K562 (cell line): ENCODE results near the gene SHH. TPM values are rescaled to one million over a fixed set of nuclear protein-coding genes. Genes with fewer than 3 reads are reported as not detected.
A peak's percentile ranks its signal among the peaks of the same experiment; 100 is the strongest.

Experiments
- ATAC-seq: fragments of 200-7000 bp; cut with Tn5 transposase; 3 replicates; pipeline ENCODE4 v1.9.1; 2020; ENCODE audit warnings: moderate library complexity
- BruUV-seq: library from RNA; stranded (reverse); fragments of 400-500 nt; replicated peaks from 2 replicates; lab custom pipeline; 2021; lab: Mats Ljungman, UMichigan
- CTCF ChIA-PET: fragments of 300-600 bp; formaldehyde crosslinking; extraction: SDS; loops from one replicate; lab custom pipeline; 2021; ENCODE audit warnings: low intra/inter-chr PET ratio; lab: Yijun Ruan, JAX
- POLR2A ChIA-PET: fragments of 300-600, 350-650 bp; sonication (Branson Sonifier 250); formaldehyde crosslinking; extraction: SDS; loops from one replicate; lab custom pipeline; 2021; ENCODE audit warnings: antibody characterized with exemption, inconsistent platforms; lab: Yijun Ruan, JAX
- DNase-seq, 4 experiments: peaks; one replicate each; pipeline versions ENCODE4 v3.0.0 to v3.0.0-alpha.2; 2011 to 2018; ENCODE audit warnings: low spot score in 3 of 4, mixed read lengths in 3 of 4; ENCODE audit errors: extremely low read depth in 1 of 4
- FAIRE-seq: peaks from 2 replicates; lab custom pipeline; 2011; peaks lifted over from hg19 to GRCh38; lab: Jason Lieb, UNC
- H2AFZ ChIP-seq: 2 replicates; pipeline ENCODE4 v1.6.0; 2011; ENCODE audit warnings: low read depth, low read length, control low read depth, inconsistent platforms
- H3K27ac ChIP-seq: fragments of 200-600 bp; 3 replicates; pipeline ENCODE4 v1.8.0; 2011; ENCODE audit warnings: low read depth, mild to moderate bottlenecking, control low read depth, inconsistent platforms, low read length, moderate library complexity, mixed read lengths; ENCODE audit errors: extremely low read depth
- H3K27me3 ChIP-seq, 2 experiments: fragments of 300-600 bp in 1 of 2; 2 replicates in 1 of 2; 3 replicates in 1 of 2; pipeline versions ENCODE4 v1.6.0 to v1.8.0; 2011; ENCODE audit warnings: inconsistent platforms in 2 of 2, low read length in 2 of 2, mild to moderate bottlenecking in 1 of 2, mixed read lengths in 1 of 2, moderate library complexity in 1 of 2; ENCODE audit not compliant: control insufficient read depth in 2 of 2, insufficient read depth in 2 of 2
- H3K36me3 ChIP-seq: fragments of 300-600 bp; 3 replicates; pipeline ENCODE4 v1.8.0; 2011; ENCODE audit warnings: mild to moderate bottlenecking, low read length, inconsistent platforms; ENCODE audit not compliant: control insufficient read depth, insufficient read depth
- H3K4me1 ChIP-seq, 2 experiments: fragments of 200-600 bp in 1 of 2; replicated peaks in 1 of 2; 2 replicates in 1 of 2; 3 replicates in 1 of 2; pipeline versions ENCODE4 v1.5.1 to v1.8.0; 2011; ENCODE audit warnings: inconsistent platforms in 2 of 2, low read length in 2 of 2, mild to moderate bottlenecking in 1 of 2, mixed read lengths in 1 of 2, moderate library complexity in 1 of 2; ENCODE audit not compliant: control insufficient read depth in 2 of 2, insufficient read depth in 2 of 2
- H3K4me2 ChIP-seq: 2 replicates; pipeline ENCODE4 v1.6.1; 2011; ENCODE audit warnings: low read length, control low read depth, inconsistent platforms, mixed read lengths; ENCODE audit not compliant: insufficient read depth
- H3K4me3 ChIP-seq: fragments of 200-600 bp; sonication (generic), shearing (Covaris generic); 2 replicates; pipeline ENCODE4 v1.5.1; 2016; ENCODE audit warnings: control low read depth, inconsistent platforms
- H3K79me2 ChIP-seq: fragments of 200-600 bp; 3 replicates; pipeline ENCODE4 v1.8.0; 2011; ENCODE audit warnings: low read length, inconsistent platforms; ENCODE audit not compliant: control insufficient read depth, insufficient read depth
- H3K9ac ChIP-seq, 2 experiments: 2 replicates each; pipeline versions ENCODE4 v1.6.0 to v1.6.1; 2011; ENCODE audit warnings: low read depth in 2 of 2, low read length in 2 of 2, control low read depth in 1 of 2, inconsistent platforms in 1 of 2, mild to moderate bottlenecking in 1 of 2, mixed read lengths in 1 of 2; ENCODE audit not compliant: insufficient read depth in 1 of 2
- H3K9me1 ChIP-seq: one replicate; pipeline ENCODE4 v1.6.0; 2011; ENCODE audit warnings: inconsistent platforms, mild to moderate bottlenecking, low read length, moderate library complexity; ENCODE audit not compliant: control insufficient read depth, insufficient read depth
- H3K9me3 ChIP-seq: replicated peaks from 2 replicates; pipeline ENCODE4 v1.5.1; 2011; ENCODE audit warnings: low read depth, low read length, inconsistent platforms; ENCODE audit not compliant: control insufficient read depth, insufficient read depth
- H4K20me1 ChIP-seq: replicated peaks from 2 replicates; pipeline ENCODE4 v1.6.1; 2011; ENCODE audit warnings: low read length, inconsistent platforms, mixed read lengths; ENCODE audit not compliant: control insufficient read depth, insufficient read depth
- ELF4 ChIP-seq: fragments of 450-650 bp; formaldehyde crosslinking; IDR thresholded peaks from 2 replicates; pipeline ENCODE4 v1.4.0; 2022; ENCODE audit warnings: missing genetic modification characterization
- ETV1 ChIP-seq: fragments of 450-650 bp; conservative IDR thresholded peaks from 2 replicates; pipeline ENCODE4 v1.6.1; 2016; ENCODE audit warnings: missing genetic modification characterization, control low read depth, low read depth, missing compliant biosample characterization
- SMAD3 ChIP-seq: fragments of 450-650 bp; formaldehyde crosslinking; conservative IDR thresholded peaks from 2 replicates; pipeline ENCODE4 v1.4.0; 2020; ENCODE audit warnings: mild to moderate bottlenecking
- ZFP36 ChIP-seq: fragments of 150-350 bp; IDR thresholded peaks from 2 replicates; pipeline ENCODE4 v1.6.1; 2018; ENCODE audit warnings: low read length, low read depth; ENCODE audit not compliant: partially characterized antibody
- ZNF668 ChIP-seq: fragments of 250-450 bp; sonication (Bioruptor Pico); IDR thresholded peaks from 2 replicates; pipeline ENCODE4 v1.8.0; 2022; ENCODE audit warnings: mild to moderate bottlenecking, inconsistent platforms
- ZNF764 ChIP-seq: fragments of 250-450 bp; sonication (Bioruptor Pico); IDR thresholded peaks from 2 replicates; pipeline ENCODE4 v1.4.0; 2020; ENCODE audit warnings: low read depth, mild to moderate bottlenecking, moderate library complexity
- WGBS: fragments of 100-300 bp; shearing (Covaris generic); methylation state at CpG from one replicate; pipeline ENCODE4 v1.1.6; 2016; ENCODE audit warnings: low coverage, mixed read lengths; ENCODE audit not compliant: insufficient coverage; ENCODE audit errors: missing lambda C conversion rate; 5-methylcytosine and 5-hydroxymethylcytosine counted together
- in situ Hi-C: fragments of 300-500 bp; cut with MboI; formaldehyde crosslinking; loops from 4 replicates; pipeline ENCODE4 v1.15.0; 2018; ENCODE audit warnings: inconsistent platforms, mixed read lengths
- intact Hi-C: fragments of 100-400 bp; cut with micrococcal nuclease; formaldehyde crosslinking; loops from 2 replicates; pipeline ENCODE4 v1.14.2; 2022
- polyA plus RNA-seq, 8 experiments: library from polyadenylated mRNA; depleted of rRNA in 4 of 8; stranded (reverse) in 5 of 8; unstranded in 3 of 8; fragments of >200 nt; fragmentation: Nextera tagmentation in 2 of 8; fragmentation: Illumina TruSeq in 1 of 8; extraction: Ambion mirVana in 2 of 8; extraction: Trizol in 1 of 8; gene quantifications; 2 replicates each; pipeline versions ENCODE4 v1.2.1 to v1.2.3, GENCODE V29; 2011 to 2014; ENCODE audit warnings: inconsistent platforms in 1 of 8, missing spikeins in 1 of 8
- total RNA-seq, 7 experiments: library from RNA; depleted of rRNA in 6 of 7; stranded (reverse); fragments of >200 nt in 6 of 7; fragmentation: Illumina TruSeq in 2 of 7; extraction: Trizol in 2 of 7; gene quantifications; 2 replicates each; pipeline versions ENCODE4 v1.2.1 to v1.2.3, GENCODE V29; 2011 to 2021; ENCODE audit warnings: low replicate concordance in 1 of 7

SHH gene
- total and polyA plus RNA-seq, 9 of the 15 experiments (the other 6 are each of a cell fraction or from before 2014, with no cell fraction given) = 0.09 TPM; not detected in 8

- Histone ChIP-seq H3K9ac (no peak overlapping the region), H3K27me3 (peaks cover 77 to 92% of the 10 kb centered on the region in 2 experiments), H3K9me3 (no peaks in the 10 kb centered on the region), H3K27ac (no peak overlapping the region), H3K79me2 (no peaks in the 10 kb centered on the region), H3K4me1 (no peaks in the 10 kb centered on the region), H3K4me2 (no peak overlapping the region), H2AFZ (no peak overlapping the region), H4K20me1 (peaks cover 22% of the 10 kb centered on the region), H3K4me3 (no peak overlapping the region), H3K36me3 (no peaks in the 10 kb centered on the region), H3K9me1 (no peaks in the 10 kb centered on the region)
- ATAC-seq (no peak), FAIRE-seq (peak; percentile 52), DNase-seq (no peak)
- in situ Hi-C loops = no loop called here
- ChIA-PET CTCF (no interaction called here), POLR2A (interaction anchor here (0.6 to 0.7 kb wide), 2 partner anchors 248 to 316 kb away, joined by 3 read pairs; no protein-coding TSS in a partner anchor)
- BruUV-seq = no TSS peak
- TF ChIP-seq ETV1 (no peak), ZNF668 (CRISPR knock-in tag) (no peak), ELF4 (CRISPR knock-in tag) (no peak), ZNF764 (CRISPR knock-in tag) (no peak), ZFP36 (no peak), SMAD3 (CRISPR knock-in tag) (no peak)
- 0% methylated on average over 21 of the region's 21 CpGs for WGBS
- intact Hi-C loops = no loop called here
These were observed 28.1 kb upstream of the SHH start for GRCh38 chr7:155840262-155840885.
